Thymus (tissue), 11 donors: Measurements from ENCODE around the gene ZNF699. TPM values are rescaled to one million over a fixed set of nuclear protein-coding genes. Genes with fewer than 3 reads are reported as not detected.
"Not testable (repeated sequence)": the region's sequence is repeated elsewhere in the genome, so short reads cannot be mapped to it uniquely, and the experiment has no call there.

Experiments used
- DNase-seq, 9 donors: peaks; one replicate each; pipeline ENCODE4 v3.0.0-alpha.2; 2013; ENCODE audit warnings: low spot score in 9 of 9, low read depth in 6 of 9, missing footprints in 1 of 9
- H3K27ac ChIP-seq, 2 donors: one replicate each; pipeline ENCODE4 v1.5.1; 2013; ENCODE audit warnings: control low read depth in 1 of 2, low read depth in 1 of 2, low read length in 1 of 2, mild to moderate bottlenecking in 1 of 2, moderate library complexity in 1 of 2
- H3K27me3 ChIP-seq, 2 donors: one replicate each; pipeline ENCODE4 v1.5.1; 2013; ENCODE audit warnings: low read length in 1 of 2; ENCODE audit not compliant: control insufficient read depth in 2 of 2, insufficient read depth in 1 of 2
- H3K36me3 ChIP-seq, 2 donors: one replicate each; pipeline ENCODE4 v1.5.1; 2013; ENCODE audit warnings: low read length in 1 of 2, mild to moderate bottlenecking in 1 of 2, moderate library complexity in 1 of 2; ENCODE audit not compliant: control insufficient read depth in 2 of 2, insufficient read depth in 2 of 2
- H3K4me1 ChIP-seq, 2 donors: one replicate each; pipeline ENCODE4 v1.5.1; 2013; ENCODE audit warnings: low read length in 2 of 2; ENCODE audit not compliant: control insufficient read depth in 2 of 2, insufficient read depth in 2 of 2
- H3K4me3 ChIP-seq, 2 donors: one replicate each; pipeline ENCODE4 v1.5.1; 2013; ENCODE audit warnings: low read length in 2 of 2, control low read depth in 1 of 2, mild to moderate bottlenecking in 1 of 2
- H3K9me3 ChIP-seq, 2 donors: one replicate each; pipeline ENCODE4 v1.5.1; 2013; ENCODE audit warnings: low read length in 1 of 2, mild to moderate bottlenecking in 1 of 2; ENCODE audit not compliant: control insufficient read depth in 2 of 2, insufficient read depth in 1 of 2
- WGBS: extraction: QIAGEN DNeasy Blood & Tissue Kit; methylation state at CpG from one replicate; pipeline ENCODE4 v1.1.7; 2013; 5-methylcytosine and 5-hydroxymethylcytosine counted together
- polyA plus RNA-seq: library from polyadenylated mRNA; stranded (reverse); fragments of 200-250 nt; gene quantifications from one replicate; pipeline ENCODE4 v1.2.3, GENCODE V29; 2013
- total RNA-seq: library from RNA; stranded (reverse); fragments of 120-200 nt; gene quantifications from one replicate; pipeline ENCODE4 v1.2.4, GENCODE V29; 2013
- donor health status: healthy.

ZNF699 gene
- total and polyA plus RNA-seq, 2 donors: 1.8 to 4.5 TPM

DNA sequence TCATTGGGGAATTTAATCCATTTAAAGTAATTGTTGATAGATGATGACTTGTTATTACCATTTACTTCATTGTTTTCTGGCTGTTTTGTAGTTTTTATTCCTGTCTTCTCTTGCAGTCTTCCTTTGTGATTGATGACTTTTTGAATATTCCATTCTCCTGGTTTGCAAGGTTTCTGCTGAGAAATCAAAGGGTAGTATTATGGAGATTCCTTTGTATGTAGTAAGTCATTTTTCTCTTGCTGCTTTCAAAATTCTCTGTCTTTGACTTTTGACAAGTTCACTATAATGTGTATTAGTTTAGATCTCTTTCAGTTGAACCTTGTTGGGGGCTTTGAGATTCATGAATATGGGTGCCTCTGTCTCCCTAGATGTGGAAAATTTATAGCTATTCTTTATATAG, 20.4 kb upstream of the ZNF699 start:
- H3K36me3 ChIP-seq: peaks cover 12 to 25% of the 10 kb centered on the region in 2 donors

DNA sequence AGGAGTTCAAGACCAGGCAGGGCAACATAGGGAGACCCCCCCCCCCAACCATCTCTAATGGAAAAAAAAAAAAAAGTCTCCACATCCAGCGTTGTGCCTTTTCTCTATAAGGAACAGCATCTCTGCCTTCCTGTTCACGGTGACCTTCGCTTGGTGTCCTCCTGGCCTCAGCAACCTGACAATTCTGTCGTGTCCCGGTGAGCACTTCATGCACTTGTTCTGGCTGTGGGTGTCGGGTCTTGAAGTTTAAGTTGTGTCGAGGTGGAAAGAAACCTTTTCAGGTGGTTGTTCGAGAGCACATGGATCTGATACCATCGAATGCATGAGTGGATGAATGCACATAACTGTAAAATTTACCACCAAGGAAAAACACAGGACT, 14.9 kb upstream of the ZNF699 start:
- no peak for DNase-seq
- Histone ChIP-seq H3K4me3 (peak overlapping the region; percentile 86 to 89), H3K27me3 (no peaks in the 10 kb centered on the region), H3K4me1 (peaks cover 6 to 9% of the 10 kb centered on the region in 2 donors), H3K36me3 (peaks cover 0 to 5% of the 10 kb centered on the region in 2 donors), H3K27ac (peak overlapping the region; percentile 93 to 96), H3K9me3 (peaks cover 2 to 44% of the 10 kb centered on the region in 2 donors)
- 48% methylated on average over 9 of the region's 9 CpGs for WGBS

More for the DNA sequence above, 20.4 kb upstream of the ZNF699 start:
- Histone ChIP-seq H3K27ac (no peak overlapping the region), H3K4me3 (no peak overlapping the region), H3K27me3 (no peaks in the 10 kb centered on the region), H3K9me3 (peaks cover 11 to 36% of the 10 kb centered on the region in 2 donors), H3K4me1 (no peaks in the 10 kb centered on the region)
- no peak for DNase-seq

DNA sequence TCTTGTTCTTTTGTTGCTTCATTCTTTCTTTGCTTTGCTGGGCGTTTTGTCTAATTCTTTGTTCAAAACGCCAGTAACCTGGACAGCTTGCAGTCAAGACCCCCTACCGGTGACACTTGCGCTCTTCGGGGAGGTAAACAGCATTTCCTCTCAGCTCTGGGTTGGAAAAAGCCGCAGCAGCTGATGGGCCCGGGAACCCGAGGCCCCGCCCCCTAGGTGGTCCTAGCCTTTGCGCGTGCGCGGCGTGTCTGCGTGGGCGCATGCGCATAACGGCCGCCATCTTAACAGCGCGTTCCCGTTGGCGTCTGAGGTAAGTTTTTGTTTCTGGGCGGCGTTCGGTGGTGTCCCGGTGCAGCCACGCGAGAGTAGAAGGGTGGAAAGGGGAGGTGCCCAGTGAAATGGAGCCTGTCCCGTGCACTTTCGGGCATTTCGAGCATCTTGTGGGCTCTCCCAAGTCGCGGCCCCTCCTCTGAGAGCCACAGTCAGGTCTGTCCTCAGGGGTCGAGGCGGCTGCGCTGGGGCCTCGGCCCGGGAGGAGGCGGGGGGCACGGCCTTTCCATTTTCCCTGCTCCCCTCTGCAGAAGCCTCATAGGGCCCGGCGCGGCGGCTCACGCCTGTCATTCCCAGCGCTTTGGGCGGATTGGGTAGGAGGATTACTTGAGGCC, 14.4 kb upstream of the ZNF699 start, which contains the start of gene ZNF559:
ZNF559 (plus strand) TSS at position 261 of the 665 bp plus-strand sequence. CDS start 14,371 bp downstream, outside the sequence.
- Histone ChIP-seq H3K4me1 (peaks cover 6 to 9% of the 10 kb centered on the region in 2 donors), H3K36me3 (peaks cover 0 to 5% of the 10 kb centered on the region in 2 donors), H3K4me3 (peak within 1 kb of the TSS; percentile 86 to 89), H3K9me3 (peaks cover 2 to 42% of the 10 kb centered on the region in 2 donors), H3K27me3 (no peaks in the 10 kb centered on the region), H3K27ac (peak within 1 kb of the TSS; percentile 93 to 96)
- peak; percentile 81 to 99 (median 94) for DNase-seq
- WGBS: under 1% methylated on average over 48 of the region's 48 CpGs

- no peaks in the 10 kb centered on the region for H3K27me3 ChIP-seq
- WGBS: 8% methylated on average over 9 of the region's 9 CpGs
- peak overlapping the region; percentile 86 to 89 for H3K4me3 ChIP-seq
- H3K36me3 ChIP-seq: peaks cover 0 to 3% of the 10 kb centered on the region in 2 donors
- H3K4me1 ChIP-seq: peaks cover 6 to 9% of the 10 kb centered on the region in 2 donors
- DNase-seq: no peak
- peak overlapping the region; percentile 93 to 96 for H3K27ac ChIP-seq
- H3K9me3 ChIP-seq: peaks cover 2 to 42% of the 10 kb centered on the region in 2 donors
Measured at GRCh38 chr19:9323557-9323918, 13.9 kb upstream of the ZNF699 start.

DNA sequence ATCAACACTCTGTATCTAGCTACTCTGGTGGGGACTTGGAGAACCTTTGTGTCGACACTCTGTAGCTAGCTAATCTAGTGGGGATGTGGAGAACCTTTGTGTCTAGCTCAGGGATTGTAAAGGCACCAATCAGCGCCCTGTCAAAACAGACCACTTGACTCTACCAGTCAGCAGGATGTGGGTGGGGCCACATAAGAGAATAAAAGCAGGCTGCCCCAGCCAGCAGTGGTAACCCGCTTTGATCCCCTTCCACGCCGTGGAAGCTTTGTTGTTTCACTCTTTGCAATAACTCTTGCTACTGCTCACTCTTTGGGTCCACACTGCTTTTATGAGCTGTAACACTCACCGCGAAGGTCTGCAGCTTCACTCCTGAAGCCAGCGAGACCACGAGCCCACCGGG, 12.6 kb upstream of the ZNF699 start:
- not testable (repeated sequence) for H3K4me1 ChIP-seq, H3K27ac ChIP-seq, H3K36me3 ChIP-seq, H3K27me3 ChIP-seq, H3K4me3 ChIP-seq, DNase-seq
- peaks cover 0 to 38% of the 10 kb centered on the region in 2 donors for H3K9me3 ChIP-seq
- 96% methylated on average over 10 of the region's 10 CpGs for WGBS

DNA sequence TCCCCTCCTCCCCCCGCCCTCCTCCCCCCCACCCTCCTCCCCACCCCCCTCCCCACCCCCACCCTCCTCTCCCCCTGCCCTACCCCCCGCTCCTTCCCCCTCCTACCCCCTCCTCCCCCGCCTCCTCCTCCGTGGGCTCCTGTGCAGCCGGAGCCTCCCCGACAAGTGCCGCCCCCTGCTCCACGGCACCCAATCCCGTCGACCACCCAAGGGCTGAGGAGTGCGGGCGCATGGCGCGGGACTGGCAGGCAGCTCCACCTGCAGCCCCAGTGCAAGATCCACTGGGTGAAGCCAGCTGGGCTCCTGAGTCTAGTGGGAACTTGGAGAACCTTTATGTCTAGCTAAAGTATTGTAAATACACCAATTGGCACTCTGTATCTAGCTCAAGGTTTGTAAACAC, 12.1 kb upstream of the ZNF699 start:
- H3K36me3 ChIP-seq, H3K4me1 ChIP-seq, H3K4me3 ChIP-seq, H3K27me3 ChIP-seq, DNase-seq, H3K27ac ChIP-seq: not testable (repeated sequence)
- WGBS: 94% methylated on average over 10 of the region's 14 CpGs
- H3K9me3 ChIP-seq: peaks cover 0 to 38% of the 10 kb centered on the region in 2 donors

DNA sequence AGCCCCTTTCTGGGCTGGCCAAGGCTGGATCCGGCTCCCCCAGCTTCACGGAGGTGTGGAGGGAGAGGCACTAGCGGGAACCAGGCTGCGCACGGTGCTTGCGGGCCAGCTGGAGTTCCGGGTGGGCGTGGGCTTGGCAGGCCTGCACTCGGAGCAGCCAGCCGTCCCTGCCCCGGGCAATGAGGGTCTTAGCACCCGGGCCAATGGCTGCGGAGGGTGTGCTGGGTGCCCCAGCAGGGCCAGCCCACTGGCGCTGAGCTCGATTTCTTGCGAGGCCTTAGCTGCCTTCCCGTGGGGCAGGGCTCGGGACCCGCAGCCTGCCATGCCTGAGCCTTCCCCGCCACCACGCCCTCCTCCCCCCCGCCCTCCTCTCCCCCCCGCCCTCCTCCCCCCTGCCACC, 11.7 kb upstream of the ZNF699 start:
- Histone ChIP-seq H3K36me3 (no peaks in the 10 kb centered on the region), H3K4me1 (peaks cover 6 to 9% of the 10 kb centered on the region in 2 donors), H3K27ac (no peak overlapping the region), H3K4me3 (no peak overlapping the region), H3K9me3 (peaks cover 0 to 38% of the 10 kb centered on the region in 2 donors), H3K27me3 (no peaks in the 10 kb centered on the region)
- WGBS: 97% methylated on average over 23 of the region's 23 CpGs
- no peak for DNase-seq

DNA sequence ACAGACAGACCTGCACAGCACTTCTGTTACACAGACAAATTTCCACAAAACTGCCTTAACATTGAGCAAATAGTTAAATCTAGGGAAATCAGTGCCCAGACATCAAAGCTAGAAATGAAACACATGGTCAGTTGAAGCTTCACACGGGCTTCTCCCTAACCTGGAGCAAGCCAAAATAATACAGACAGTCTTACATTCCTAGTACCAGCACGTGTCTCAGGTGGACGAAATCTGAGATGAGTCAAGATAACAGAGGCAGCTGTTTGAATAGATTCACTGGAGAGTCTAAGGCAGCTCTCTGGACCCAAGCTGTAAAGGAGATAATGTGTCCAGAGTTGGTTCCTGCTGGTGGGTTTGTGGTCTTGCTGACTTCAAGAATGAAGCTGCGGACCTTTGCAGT, 4.1 kb upstream of the ZNF699 start:
- 82% methylated on average over 4 of the region's 4 CpGs for WGBS
- DNase-seq: no peak
- H3K36me3 ChIP-seq: no peaks in the 10 kb centered on the region
- H3K4me3 ChIP-seq: no peak overlapping the region
- peaks cover 0 to 3% of the 10 kb centered on the region in 2 donors for H3K4me1 ChIP-seq
- peaks cover 0 to 23% of the 10 kb centered on the region in 2 donors for H3K9me3 ChIP-seq
- H3K27me3 ChIP-seq: no peaks in the 10 kb centered on the region
- H3K27ac ChIP-seq: no peak overlapping the region

DNA sequence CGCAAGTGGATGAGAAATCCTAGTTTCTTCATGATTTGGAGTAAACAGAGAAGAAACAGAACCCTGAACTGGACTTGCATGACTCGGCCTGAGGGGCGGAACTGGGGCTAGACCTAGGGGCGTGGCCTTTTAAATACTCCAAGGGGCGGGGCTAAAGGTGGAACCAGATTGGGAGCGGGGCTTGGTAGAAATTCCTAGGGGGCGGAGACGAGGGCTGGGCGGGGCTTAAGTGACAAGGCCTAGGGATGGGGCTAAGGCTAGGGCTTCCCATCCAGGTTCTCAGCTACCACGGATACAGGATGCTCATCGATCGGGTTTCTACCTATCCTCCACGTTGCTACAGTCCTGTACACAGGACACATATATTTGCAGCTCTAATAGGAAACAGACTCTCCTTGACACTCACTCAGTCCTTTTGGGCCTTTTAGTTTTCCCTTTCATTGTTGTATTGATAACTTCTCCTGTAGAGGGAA, 372 bp upstream of the ZNF699 start:
- DNase-seq: no peak
- H3K4me3 ChIP-seq: peak overlapping the region; percentile 57 to 75
- WGBS: 8% methylated on average over 13 of the region's 13 CpGs
- peaks cover 0 to 3% of the 10 kb centered on the region in 2 donors for H3K36me3 ChIP-seq
- peak overlapping the region; percentile 81 to 85 for H3K27ac ChIP-seq
- peaks cover 0 to 23% of the 10 kb centered on the region in 2 donors for H3K9me3 ChIP-seq
- H3K4me1 ChIP-seq: peaks cover 3 to 4% of the 10 kb centered on the region in 2 donors
- H3K27me3 ChIP-seq: no peaks in the 10 kb centered on the region
